ENCODE results near the gene AFTPH.

AFTPH gene

DNA sequence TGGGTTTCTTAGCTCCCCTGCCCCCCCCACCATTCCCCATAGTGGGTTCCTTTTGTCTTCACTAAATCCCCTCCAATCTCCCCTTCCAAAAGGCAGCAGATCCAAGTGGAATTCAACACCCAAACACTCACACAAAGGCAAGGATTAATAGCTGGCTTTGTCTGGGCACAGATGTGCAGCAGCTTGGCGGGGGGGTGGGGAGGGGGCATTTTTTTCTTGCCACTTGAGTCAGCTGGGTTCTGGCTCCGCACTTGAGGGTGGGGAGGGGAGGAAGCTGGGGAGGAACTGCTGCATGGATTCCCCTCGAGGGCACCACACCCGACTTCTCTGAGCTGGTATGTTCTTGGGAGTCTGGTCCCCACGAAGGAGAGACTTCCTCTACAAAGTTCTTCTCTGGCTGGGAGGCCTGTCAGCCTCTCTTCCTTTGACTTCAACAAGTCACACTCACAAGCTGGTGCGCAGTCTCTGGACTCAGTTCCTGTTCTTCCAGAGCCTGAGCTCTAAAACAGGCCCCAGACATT, 93.6 kb downstream of the AFTPH start (continued):
- TF ChIP-seq, protein P1, sequence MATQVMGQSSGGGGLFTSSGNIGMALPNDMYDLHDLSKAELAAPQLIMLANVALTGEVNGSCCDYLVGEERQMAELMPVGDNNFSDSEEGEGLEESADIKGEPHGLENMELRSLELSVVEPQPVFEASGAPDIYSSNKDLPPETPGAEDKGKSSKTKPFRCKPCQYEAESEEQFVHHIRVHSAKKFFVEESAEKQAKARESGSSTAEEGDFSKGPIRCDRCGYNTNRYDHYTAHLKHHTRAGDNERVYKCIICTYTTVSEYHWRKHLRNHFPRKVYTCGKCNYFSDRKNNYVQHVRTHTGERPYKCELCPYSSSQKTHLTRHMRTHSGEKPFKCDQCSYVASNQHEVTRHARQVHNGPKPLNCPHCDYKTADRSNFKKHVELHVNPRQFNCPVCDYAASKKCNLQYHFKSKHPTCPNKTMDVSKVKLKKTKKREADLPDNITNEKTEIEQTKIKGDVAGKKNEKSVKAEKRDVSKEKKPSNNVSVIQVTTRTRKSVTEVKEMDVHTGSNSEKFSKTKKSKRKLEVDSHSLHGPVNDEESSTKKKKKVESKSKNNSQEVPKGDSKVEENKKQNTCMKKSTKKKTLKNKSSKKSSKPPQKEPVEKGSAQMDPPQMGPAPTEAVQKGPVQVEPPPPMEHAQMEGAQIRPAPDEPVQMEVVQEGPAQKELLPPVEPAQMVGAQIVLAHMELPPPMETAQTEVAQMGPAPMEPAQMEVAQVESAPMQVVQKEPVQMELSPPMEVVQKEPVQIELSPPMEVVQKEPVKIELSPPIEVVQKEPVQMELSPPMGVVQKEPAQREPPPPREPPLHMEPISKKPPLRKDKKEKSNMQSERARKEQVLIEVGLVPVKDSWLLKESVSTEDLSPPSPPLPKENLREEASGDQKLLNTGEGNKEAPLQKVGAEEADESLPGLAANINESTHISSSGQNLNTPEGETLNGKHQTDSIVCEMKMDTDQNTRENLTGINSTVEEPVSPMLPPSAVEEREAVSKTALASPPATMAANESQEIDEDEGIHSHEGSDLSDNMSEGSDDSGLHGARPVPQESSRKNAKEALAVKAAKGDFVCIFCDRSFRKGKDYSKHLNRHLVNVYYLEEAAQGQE (tag by site-specific recombination; IDR thresholded peaks at IDR 0.05), result no peak
- TF ChIP-seq ZNF211 (tag by site-specific recombination; IDR thresholded peaks at IDR 0.05; ENCODE audit: low read depth), result no peak
- TF ChIP-seq ZNF560 (tag by site-specific recombination; IDR thresholded peaks at IDR 0.05; ENCODE audit: borderline replicate concordance), result no peak

DNA sequence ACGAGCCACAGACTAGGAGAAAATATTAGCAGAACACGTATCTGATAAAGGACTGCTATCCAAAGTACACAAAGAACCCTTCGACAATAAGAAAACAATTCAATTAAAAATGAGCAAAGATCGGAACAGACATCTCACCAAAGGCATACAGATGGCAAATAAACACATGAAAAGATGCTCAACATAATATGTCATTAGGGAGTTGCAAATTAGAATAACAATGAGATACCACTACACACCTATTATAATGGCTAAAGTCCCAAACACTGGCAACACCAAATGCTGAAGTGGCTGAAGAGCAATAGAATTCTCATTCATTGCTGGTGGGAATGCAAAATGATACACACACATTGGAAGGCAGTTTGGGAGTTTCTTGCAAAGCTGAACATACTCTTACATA, 96.5 kb downstream of the AFTPH start:
- Histone ChIP-seq H3K27ac (ENCODE audit: extremely low read depth, low read depth, low read length) (no peak overlapping the region), H3K4me3 (ENCODE audit: low read depth, low read length) (no peak overlapping the region), H3K4me1 (ENCODE audit: control insufficient read depth, insufficient read depth, low read length) (no peaks in the 10 kb centered on the region), H3K36me3 (ENCODE audit: control insufficient read depth in 2 of 2, insufficient read depth in 1 of 2, low read length in 2 of 2) (no peaks in the 10 kb centered on the region), H3K9me3 (ENCODE audit: control insufficient read depth, insufficient read depth, low read depth, low read length) (no peaks in the 10 kb centered on the region)
- no peak for TF ChIP-seq ZBTB20 (tag by site-specific recombination; IDR thresholded peaks at IDR 0.05)
- no peak for TF ChIP-seq ZNF624 (tag by site-specific recombination; IDR thresholded peaks at IDR 0.05)
- TF ChIP-seq, protein P2, sequence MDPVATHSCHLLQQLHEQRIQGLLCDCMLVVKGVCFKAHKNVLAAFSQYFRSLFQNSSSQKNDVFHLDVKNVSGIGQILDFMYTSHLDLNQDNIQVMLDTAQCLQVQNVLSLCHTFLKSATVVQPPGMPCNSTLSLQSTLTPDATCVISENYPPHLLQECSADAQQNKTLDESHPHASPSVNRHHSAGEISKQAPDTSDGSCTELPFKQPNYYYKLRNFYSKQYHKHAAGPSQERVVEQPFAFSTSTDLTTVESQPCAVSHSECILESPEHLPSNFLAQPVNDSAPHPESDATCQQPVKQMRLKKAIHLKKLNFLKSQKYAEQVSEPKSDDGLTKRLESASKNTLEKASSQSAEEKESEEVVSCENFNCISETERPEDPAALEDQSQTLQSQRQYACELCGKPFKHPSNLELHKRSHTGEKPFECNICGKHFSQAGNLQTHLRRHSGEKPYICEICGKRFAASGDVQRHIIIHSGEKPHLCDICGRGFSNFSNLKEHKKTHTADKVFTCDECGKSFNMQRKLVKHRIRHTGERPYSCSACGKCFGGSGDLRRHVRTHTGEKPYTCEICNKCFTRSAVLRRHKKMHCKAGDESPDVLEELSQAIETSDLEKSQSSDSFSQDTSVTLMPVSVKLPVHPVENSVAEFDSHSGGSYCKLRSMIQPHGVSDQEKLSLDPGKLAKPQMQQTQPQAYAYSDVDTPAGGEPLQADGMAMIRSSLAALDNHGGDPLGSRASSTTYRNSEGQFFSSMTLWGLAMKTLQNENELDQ (tag by site-specific recombination; IDR thresholded peaks at IDR 0.05; ENCODE audit: low read depth), result no peak
- no peak for TF ChIP-seq ZBTB21 (tag by site-specific recombination; IDR thresholded peaks at IDR 0.05)
- TF ChIP-seq, protein P3, sequence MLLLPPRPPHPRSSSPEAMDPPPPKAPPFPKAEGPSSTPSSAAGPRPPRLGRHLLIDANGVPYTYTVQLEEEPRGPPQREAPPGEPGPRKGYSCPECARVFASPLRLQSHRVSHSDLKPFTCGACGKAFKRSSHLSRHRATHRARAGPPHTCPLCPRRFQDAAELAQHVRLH (tag by site-specific recombination; IDR thresholded peaks at IDR 0.05), result no peak
- ChIA-PET CTCF (interaction anchor here (0.6 kb wide), 2 partner anchors 28 to 190 kb away, joined by 3 to 4 read pairs; no protein-coding TSS in a partner anchor), POLR2A (interaction anchor here (0.5 kb wide), 1 partner anchor 108 kb away, joined by 5 read pairs; no protein-coding TSS in a partner anchor)

DNA sequence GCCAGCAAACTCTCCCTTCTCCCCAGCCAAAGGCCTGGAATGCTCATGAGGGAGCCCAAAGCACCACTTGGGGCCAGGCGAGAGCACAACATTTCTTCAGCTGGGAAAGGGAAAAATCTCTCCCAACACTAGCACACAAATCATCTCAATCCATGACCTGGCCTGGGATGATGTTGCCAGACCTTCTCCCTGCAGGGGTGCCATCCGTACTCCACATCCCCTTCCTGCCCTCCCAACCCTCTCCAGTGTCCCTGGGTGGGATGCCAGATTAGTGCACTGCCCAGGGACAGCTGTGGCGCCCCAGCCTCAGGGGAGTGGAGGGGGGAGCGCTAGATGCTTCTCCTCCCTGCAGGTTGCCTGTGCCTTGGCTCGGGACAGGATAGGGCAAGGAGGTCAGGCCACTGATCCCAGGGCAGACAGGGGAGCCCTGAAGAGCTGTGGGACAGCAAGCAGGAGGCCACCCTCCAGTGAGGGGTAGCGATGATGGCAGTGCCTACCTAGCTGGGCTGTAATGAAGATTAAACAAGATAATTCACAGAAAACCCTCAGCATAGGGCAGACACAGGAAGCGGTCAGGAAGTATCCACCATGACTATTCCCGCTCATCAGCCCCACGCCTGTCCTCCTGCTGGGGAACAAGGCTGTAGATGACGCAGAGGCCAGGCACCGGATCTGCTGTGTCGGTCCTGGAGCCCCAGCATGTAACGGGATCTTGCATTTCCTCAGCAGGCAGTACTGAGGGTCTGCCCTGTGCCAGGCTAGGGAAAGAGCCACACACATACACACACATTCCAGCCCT, 98.5 kb downstream of the AFTPH start:
- no peak for TF ChIP-seq FEZF1 (tag by site-specific recombination; IDR thresholded peaks at IDR 0.05)
- TF ChIP-seq ZIC2 (tag by site-specific recombination; IDR thresholded peaks at IDR 0.05), result peak; percentile 67
- TF ChIP-seq MYNN (tag by site-specific recombination; IDR thresholded peaks at IDR 0.05; ENCODE audit: borderline replicate concordance), result no peak
- H3K9me3 ChIP-seq (ENCODE audit: control insufficient read depth, insufficient read depth, low read depth, low read length), result no peaks in the 10 kb centered on the region
- no peak overlapping the region for H3K27ac ChIP-seq (ENCODE audit: extremely low read depth, low read depth, low read length)
- CTCF ChIA-PET, result interaction anchor here (0.7 to 1.1 kb wide), 2 partner anchors 31 to 36 kb away, joined by 3 to 5 read pairs; partner anchors contain the start of gene SERTAD2
- no peaks in the 10 kb centered on the region for H3K36me3 ChIP-seq (ENCODE audit: control insufficient read depth in 2 of 2, insufficient read depth in 1 of 2, low read length in 2 of 2)
- POLR2A ChIA-PET, result no interaction called here
- no peaks in the 10 kb centered on the region for H3K4me1 ChIP-seq (ENCODE audit: control insufficient read depth, insufficient read depth, low read length)
- no peak overlapping the region for H3K4me3 ChIP-seq (ENCODE audit: low read depth, low read length)

DNA sequence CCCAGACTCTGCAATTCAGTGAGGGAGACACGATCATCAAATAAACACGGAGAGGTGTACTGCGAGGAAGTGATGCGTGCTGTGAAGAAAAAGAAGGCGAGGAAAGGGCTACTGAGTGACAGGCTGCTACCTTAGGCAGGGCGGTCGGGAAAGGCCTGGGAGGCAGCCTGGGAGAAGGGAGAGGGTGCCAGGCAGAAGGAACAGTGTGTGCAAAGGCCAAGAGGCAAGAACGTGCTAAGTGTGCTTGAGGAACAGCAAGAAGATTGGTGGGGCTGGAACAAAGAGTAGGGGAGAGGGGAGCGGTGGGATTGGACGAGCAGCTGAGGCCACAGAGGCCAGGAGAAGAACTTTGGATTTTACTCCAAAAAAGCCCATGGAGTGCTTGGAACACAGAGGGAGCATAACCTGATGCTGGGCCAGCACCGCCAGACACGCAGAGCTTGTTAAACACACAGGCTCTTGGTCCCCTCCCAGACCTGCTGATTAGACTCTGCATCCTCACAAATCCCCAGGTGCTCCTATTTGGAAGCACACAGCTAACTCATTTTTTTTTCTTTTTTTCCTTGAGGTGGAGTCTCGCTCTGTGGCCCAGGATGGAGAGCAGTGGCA, 99.2 kb downstream of the AFTPH start:
- H3K27ac ChIP-seq (ENCODE audit: extremely low read depth, low read depth, low read length), result no peak overlapping the region
- no peaks in the 10 kb centered on the region for H3K36me3 ChIP-seq (ENCODE audit: control insufficient read depth in 2 of 2, insufficient read depth in 1 of 2, low read length in 2 of 2)
- H3K4me3 ChIP-seq (ENCODE audit: low read depth, low read length), result no peak overlapping the region
- ChIA-PET CTCF (no interaction called here), POLR2A (no interaction called here)
- no peaks in the 10 kb centered on the region for H3K4me1 ChIP-seq (ENCODE audit: control insufficient read depth, insufficient read depth, low read length)
- no peaks in the 10 kb centered on the region for H3K9me3 ChIP-seq (ENCODE audit: control insufficient read depth, insufficient read depth, low read depth, low read length)
- no peak for TF ChIP-seq ZNF558 (tag by site-specific recombination; IDR thresholded peaks at IDR 0.05)
